ENCODE measurements around the gene CBR1.
"Not testable (repeated sequence)": the region's sequence is repeated elsewhere in the genome, so short reads cannot be mapped to it uniquely, and the experiment has no call there.

CBR1 gene

DNA sequence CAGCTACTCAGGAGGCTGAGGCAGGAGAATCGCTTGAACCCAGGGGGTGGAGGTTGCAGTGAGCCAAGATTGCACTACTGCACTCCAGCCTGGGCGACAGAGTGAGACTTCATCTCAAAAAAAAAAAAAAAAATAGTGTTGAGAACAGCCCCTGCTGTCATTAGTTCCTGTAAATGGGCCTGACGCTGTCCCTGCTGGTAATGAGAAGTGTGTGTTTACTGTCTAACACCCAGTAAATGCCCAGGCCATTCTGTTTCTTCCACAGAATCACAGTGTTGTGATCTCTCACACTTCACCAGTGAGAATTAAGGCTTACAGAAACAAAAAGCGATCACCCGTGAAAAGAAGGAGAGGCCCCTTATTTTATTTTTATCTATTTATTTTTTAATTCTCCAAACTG is 4.1 kb downstream of the CBR1 start:
- not testable (repeated sequence) for H3K4me3 ChIP-seq (ENCODE audit: low read length); H3K27me3 ChIP-seq (ENCODE audit: control insufficient read depth, insufficient read depth, low read length); H3K9me3 ChIP-seq (ENCODE audit: control insufficient read depth, low read length); H3K36me3 ChIP-seq (ENCODE audit: control insufficient read depth, insufficient read depth, low read length); H3K9ac ChIP-seq (ENCODE audit: low read length)
- peaks cover 48% of the 10 kb centered on the region for H3K4me1 ChIP-seq (ENCODE audit: control insufficient read depth, insufficient read depth, low read length)

DNA sequence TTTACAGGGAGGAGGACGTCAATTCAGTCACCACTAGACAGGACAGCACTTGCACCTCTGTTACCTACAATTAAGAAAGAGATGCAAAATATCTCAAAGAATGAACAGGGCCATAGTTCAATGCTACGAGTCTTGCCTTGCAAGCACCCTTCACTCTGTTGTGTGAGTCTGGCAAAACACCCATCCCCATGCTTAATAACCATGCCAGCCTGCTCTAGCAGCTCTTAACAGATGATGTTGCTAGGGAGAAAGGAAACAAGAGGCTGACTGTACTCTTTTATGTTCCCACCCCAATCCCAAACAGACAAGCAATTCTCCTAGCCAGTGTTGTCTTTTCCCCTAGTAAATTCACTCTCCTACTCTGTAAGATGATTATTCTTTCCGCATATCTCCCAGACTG is 5.3 kb downstream of the CBR1 start:
- no peaks in the 10 kb centered on the region for H3K9me3 ChIP-seq (ENCODE audit: control insufficient read depth, low read length)
- H3K27me3 ChIP-seq (ENCODE audit: control insufficient read depth, insufficient read depth, low read length): no peaks in the 10 kb centered on the region
- peaks cover 50% of the 10 kb centered on the region for H3K4me1 ChIP-seq (ENCODE audit: control insufficient read depth, insufficient read depth, low read length)
- H3K9ac ChIP-seq (ENCODE audit: low read length): no peak overlapping the region
- H3K36me3 ChIP-seq (ENCODE audit: control insufficient read depth, insufficient read depth, low read length): no peaks in the 10 kb centered on the region
- H3K4me3 ChIP-seq (ENCODE audit: low read length): no peak overlapping the region

DNA sequence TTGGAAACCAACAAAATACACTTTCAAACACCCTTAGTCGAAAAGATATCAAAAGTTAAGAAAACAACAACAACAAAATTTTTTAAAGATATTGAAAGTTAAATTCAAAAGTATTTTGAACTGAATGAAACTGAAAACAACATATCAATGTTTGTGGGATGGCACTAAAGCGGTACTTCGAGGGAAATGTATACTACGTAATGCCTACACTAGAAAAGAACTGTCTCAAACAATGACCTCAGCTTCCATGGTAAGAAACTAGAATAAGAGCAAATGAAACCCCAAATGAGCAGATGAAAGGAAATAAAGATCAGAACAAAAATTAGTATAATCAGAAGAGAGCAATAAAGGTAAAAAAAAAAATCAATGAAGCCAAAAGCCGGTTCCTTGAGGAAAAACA is 6.1 kb downstream of the CBR1 start:
- Histone ChIP-seq H3K4me3 (ENCODE audit: low read length) (no peak overlapping the region), H3K27me3 (ENCODE audit: control insufficient read depth, insufficient read depth, low read length) (no peaks in the 10 kb centered on the region), H3K9me3 (ENCODE audit: control insufficient read depth, low read length) (no peaks in the 10 kb centered on the region), H3K9ac (ENCODE audit: low read length) (no peak overlapping the region), H3K36me3 (ENCODE audit: control insufficient read depth, insufficient read depth, low read length) (no peaks in the 10 kb centered on the region), H3K4me1 (ENCODE audit: control insufficient read depth, insufficient read depth, low read length) (peaks cover 50% of the 10 kb centered on the region)

DNA sequence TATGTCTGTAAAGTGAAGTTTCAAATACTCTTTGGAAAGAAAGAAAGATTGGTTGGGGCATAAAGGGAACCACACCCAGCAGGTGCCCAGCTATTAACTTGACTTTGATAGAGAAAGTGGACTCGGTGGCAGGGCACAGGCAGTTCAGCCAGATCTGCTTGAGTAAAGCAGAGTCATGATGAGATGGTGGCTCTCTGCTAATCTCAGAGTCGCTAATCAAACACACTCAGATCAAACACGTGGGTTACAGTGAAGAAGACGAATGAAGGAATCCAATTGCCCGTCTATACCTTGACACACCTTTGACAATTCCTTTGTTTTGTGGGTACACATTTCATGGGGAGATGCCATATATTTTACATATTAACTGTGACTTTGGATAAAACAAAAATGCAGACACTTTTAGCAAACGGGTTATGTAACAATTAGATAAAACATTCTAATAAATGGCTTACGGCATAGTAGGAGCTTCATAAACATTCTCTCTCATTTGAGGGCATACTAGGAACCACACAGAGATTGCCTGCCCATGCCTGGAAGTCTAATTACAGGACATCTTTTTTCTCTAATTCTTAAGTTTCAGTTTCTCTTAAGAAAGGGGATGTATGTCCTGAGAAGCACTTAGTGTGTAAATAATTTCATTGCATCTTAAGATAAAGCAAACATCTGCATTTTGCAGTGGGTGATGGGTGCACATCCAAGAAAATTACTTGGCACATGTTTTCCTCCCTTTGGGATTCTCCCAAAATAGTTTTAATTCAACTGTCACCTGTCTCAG is 7.2 kb downstream of the CBR1 start:
- Histone ChIP-seq H3K9ac (ENCODE audit: low read length) (no peak overlapping the region), H3K36me3 (ENCODE audit: control insufficient read depth, insufficient read depth, low read length) (no peaks in the 10 kb centered on the region), H3K4me3 (ENCODE audit: low read length) (no peak overlapping the region), H3K27me3 (ENCODE audit: control insufficient read depth, insufficient read depth, low read length) (no peaks in the 10 kb centered on the region), H3K4me1 (ENCODE audit: control insufficient read depth, insufficient read depth, low read length) (peaks cover 46% of the 10 kb centered on the region), H3K9me3 (ENCODE audit: control insufficient read depth, low read length) (no peaks in the 10 kb centered on the region)

DNA sequence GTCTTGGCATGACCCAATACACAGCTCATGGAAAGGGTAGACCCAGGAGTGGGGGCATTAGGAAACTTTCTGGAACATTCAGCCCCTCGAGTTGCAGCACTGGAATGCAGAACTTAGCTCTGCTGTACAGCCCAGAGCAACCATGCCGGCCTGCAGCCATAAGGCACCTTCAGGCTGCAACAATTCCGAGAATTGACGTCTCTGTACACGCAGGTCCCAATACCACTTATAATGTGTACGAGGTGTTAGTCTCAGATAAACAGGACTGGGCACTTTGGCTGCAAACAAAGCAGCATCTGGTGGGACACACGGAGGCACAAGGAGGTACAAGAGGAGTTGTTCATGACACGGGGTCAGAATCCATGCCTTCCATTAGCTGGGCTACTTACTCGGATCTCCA is 7.9 kb downstream of the CBR1 start:
- no peaks in the 10 kb centered on the region for H3K27me3 ChIP-seq (ENCODE audit: control insufficient read depth, insufficient read depth, low read length)
- no peak overlapping the region for H3K9ac ChIP-seq (ENCODE audit: low read length)
- peaks cover 40% of the 10 kb centered on the region for H3K4me1 ChIP-seq (ENCODE audit: control insufficient read depth, insufficient read depth, low read length)
- H3K4me3 ChIP-seq (ENCODE audit: low read length): no peak overlapping the region
- H3K36me3 ChIP-seq (ENCODE audit: control insufficient read depth, insufficient read depth, low read length): no peaks in the 10 kb centered on the region
- no peaks in the 10 kb centered on the region for H3K9me3 ChIP-seq (ENCODE audit: control insufficient read depth, low read length)

DNA sequence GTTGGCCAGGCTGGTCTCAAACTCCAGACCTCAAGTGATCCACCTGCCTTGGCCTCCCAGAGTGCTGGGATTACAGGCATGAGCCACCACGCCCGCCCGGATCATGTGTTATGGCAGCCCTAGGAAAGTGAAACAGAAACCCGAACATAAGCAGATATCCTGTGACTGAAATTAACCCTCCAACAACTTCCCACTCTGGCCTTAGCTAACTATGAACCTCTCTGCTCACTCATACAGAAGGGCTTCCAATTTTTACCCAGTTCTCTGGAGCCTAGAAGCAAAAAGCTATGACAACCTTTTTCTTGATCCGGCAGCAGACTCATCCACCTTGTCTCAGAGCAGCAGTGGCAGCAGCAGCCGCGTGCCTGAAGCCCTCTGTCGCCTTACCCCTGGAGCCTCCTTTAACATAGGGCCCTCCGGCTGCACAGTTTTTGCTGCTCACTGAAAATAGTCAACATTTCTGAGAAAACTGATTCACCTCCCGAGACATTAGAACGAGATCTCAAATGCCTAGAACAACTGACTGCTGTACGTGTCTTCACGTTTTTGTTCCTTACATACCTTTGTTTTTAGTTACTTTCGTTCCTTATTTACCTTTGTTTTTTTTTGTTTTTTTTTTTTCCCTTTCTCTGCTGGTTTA is 9.3 kb downstream of the CBR1 start:
- H3K9me3 ChIP-seq (ENCODE audit: control insufficient read depth, low read length): no peaks in the 10 kb centered on the region
- peak overlapping the region; percentile 31 for H3K9ac ChIP-seq (ENCODE audit: low read length)
- H3K4me1 ChIP-seq (ENCODE audit: control insufficient read depth, insufficient read depth, low read length): peaks cover 31% of the 10 kb centered on the region
- no peaks in the 10 kb centered on the region for H3K27me3 ChIP-seq (ENCODE audit: control insufficient read depth, insufficient read depth, low read length)
- H3K4me3 ChIP-seq (ENCODE audit: low read length): no peak overlapping the region
- no peaks in the 10 kb centered on the region for H3K36me3 ChIP-seq (ENCODE audit: control insufficient read depth, insufficient read depth, low read length)

DNA sequence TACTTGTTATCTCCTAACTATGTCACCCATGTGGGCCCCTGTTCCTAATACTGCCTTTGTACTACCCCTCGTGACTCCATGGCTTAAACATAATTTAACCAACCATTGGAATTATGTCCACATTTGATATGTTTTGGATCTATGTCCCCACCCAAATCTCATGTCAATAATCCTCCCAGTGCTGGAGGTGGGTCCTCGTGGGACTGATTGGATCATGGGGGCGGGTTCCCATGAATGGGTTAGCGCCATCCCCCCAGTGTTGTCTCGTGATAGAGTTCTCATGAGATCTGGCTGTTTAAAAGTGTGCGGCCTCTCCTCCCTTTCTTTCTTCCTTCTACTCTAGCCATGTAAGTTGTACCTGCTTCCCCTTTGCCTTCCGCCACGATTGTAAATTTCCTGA is 9.8 kb downstream of the CBR1 start:
- Histone ChIP-seq H3K4me3 (ENCODE audit: low read length) (no peak overlapping the region), H3K27me3 (ENCODE audit: control insufficient read depth, insufficient read depth, low read length) (no peaks in the 10 kb centered on the region), H3K9ac (ENCODE audit: low read length) (no peak overlapping the region), H3K4me1 (ENCODE audit: control insufficient read depth, insufficient read depth, low read length) (peaks cover 31% of the 10 kb centered on the region), H3K36me3 (ENCODE audit: control insufficient read depth, insufficient read depth, low read length) (no peaks in the 10 kb centered on the region), H3K9me3 (ENCODE audit: control insufficient read depth, low read length) (no peaks in the 10 kb centered on the region)

DNA sequence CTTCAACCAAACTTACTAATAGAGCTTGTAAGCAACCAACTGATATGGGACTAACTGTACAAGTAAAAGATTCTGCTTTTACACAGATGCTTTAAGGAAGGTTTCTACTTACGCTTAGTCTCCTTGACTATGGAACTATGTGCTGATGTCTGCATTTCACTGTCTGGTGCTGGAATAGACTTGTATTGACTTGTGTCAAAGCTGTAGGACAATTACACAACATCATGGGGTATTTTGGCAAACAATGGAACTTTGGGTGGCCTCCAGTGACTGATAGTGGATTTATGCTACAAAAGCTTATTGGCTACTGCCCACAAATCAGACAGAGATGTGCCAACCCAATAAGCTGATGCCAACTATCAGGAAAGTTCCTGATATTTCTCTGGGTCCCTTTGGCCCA is 10.6 kb downstream of the CBR1 start:
- no peaks in the 10 kb centered on the region for H3K36me3 ChIP-seq (ENCODE audit: control insufficient read depth, insufficient read depth, low read length)
- no peaks in the 10 kb centered on the region for H3K9me3 ChIP-seq (ENCODE audit: control insufficient read depth, low read length)
- peaks cover 31% of the 10 kb centered on the region for H3K4me1 ChIP-seq (ENCODE audit: control insufficient read depth, insufficient read depth, low read length)
- H3K27me3 ChIP-seq (ENCODE audit: control insufficient read depth, insufficient read depth, low read length): no peaks in the 10 kb centered on the region
- H3K9ac ChIP-seq (ENCODE audit: low read length): no peak overlapping the region
- H3K4me3 ChIP-seq (ENCODE audit: low read length): no peak overlapping the region

DNA sequence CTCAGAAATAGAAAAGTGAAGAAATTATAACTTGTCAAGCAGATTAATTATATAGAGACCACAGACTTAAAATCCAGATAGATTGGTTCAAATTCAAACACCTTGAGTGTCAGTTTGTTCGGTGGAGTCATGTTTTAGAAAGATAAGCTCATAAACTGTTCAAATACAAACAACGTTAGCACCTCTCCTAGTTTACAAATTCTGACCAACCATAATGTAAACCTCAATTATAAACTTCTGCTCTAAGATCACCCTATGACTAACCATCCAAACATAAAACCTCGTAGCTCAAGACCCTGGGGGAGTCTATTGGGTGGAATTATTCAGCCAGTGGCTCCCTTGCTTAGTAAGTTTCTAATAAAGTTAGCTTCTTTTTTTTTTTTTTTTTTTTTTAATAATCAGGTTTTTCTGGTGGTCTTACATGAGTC is 12.4 kb downstream of the CBR1 start:
- Histone ChIP-seq H3K36me3 (ENCODE audit: control insufficient read depth, insufficient read depth, low read length) (no peaks in the 10 kb centered on the region), H3K4me3 (ENCODE audit: low read length) (no peak overlapping the region), H3K27me3 (ENCODE audit: control insufficient read depth, insufficient read depth, low read length) (no peaks in the 10 kb centered on the region), H3K9me3 (ENCODE audit: control insufficient read depth, low read length) (no peaks in the 10 kb centered on the region), H3K4me1 (ENCODE audit: control insufficient read depth, insufficient read depth, low read length) (peaks cover 21% of the 10 kb centered on the region), H3K9ac (ENCODE audit: low read length) (no peak overlapping the region)

DNA sequence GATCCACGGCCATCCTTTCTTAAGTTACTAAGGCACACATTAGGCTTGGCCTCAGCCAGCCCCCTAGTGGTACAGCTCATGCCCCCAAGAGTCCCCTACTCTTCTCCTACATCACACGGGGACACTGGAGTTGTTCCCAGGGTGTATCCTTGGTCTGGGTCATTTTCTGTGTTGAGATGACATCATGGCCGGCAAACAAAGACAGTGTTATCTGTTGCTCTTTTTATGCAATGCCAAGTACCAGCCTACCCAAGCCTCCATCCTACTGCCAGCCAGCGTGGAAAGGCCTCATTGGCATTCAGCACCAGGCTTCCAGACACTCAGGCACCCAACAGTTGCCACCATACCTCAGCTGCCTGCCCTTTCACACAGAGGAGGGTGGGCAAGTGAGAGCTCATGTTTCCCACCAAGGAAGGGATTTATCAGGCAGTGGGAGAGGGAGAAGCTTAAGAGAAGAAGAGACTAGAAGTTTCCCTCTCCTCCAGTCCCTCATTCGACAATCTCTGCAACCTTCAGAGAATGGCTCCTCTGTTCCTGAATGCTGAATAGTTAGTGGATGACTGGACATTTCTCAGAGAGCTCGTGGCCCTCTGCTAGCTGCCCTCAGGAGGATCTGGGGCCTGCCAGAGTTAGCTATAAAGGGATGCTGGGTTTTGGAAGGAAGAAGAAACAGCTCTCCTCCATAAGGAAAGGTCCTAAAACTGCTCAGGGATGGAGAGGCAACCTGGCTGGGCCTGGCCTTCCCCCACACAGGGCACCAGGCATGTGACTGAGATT is 17.7 kb downstream of the CBR1 start:
- Histone ChIP-seq H3K36me3 (ENCODE audit: control insufficient read depth, insufficient read depth, low read length) (no peaks in the 10 kb centered on the region), H3K9ac (ENCODE audit: low read length) (no peak overlapping the region), H3K27me3 (ENCODE audit: control insufficient read depth, insufficient read depth, low read length) (no peaks in the 10 kb centered on the region), H3K9me3 (ENCODE audit: control insufficient read depth, low read length) (no peaks in the 10 kb centered on the region), H3K4me1 (ENCODE audit: control insufficient read depth, insufficient read depth, low read length) (no peaks in the 10 kb centered on the region), H3K4me3 (ENCODE audit: low read length) (no peak overlapping the region)

DNA sequence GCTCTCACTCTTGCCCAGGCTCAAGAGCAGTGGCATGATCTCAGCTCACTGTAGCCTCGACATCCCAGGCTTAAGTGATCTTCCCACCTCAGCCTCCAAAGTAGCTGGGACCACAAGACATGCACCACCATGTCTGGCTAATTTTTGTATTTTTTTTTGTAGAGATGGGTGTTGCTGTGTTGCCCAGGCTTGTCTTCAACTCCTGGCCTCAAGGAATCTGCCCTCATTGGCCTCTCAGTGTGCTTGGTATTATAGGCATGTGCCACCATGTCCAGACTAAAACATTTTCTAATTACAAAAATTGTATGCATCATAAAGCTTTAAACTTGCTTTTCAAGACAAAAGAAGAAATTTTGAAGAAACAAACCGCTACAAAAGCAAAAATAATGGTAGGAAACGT is 20.1 kb downstream of the CBR1 start:
- H3K27me3 ChIP-seq (ENCODE audit: control insufficient read depth, insufficient read depth, low read length): no peaks in the 10 kb centered on the region

DNA sequence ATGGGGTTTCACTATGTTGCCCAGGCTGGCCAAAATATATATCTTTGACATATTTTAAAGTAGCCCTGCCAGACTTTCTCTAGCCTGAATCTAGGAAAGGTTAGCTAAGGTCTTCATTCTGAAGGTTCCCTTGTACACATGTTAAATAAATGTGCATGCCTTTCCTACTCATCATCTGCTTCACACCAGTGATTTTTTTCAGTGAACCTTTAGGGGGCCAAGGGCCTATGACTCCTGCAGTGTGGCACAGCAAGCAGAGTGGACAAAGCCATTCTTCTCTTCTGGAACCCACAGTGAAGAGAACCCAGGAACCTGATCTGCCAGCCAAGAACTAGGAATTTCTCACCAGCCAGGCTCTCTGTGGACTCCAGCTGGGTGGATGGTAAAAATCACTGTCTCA is 22.9 kb downstream of the CBR1 start:
- Histone ChIP-seq H3K36me3 (ENCODE audit: control insufficient read depth, insufficient read depth, low read length) (no peaks in the 10 kb centered on the region), H3K4me3 (ENCODE audit: low read length) (no peak overlapping the region), H3K9me3 (ENCODE audit: control insufficient read depth, low read length) (no peaks in the 10 kb centered on the region), H3K27me3 (ENCODE audit: control insufficient read depth, insufficient read depth, low read length) (no peaks in the 10 kb centered on the region), H3K9ac (ENCODE audit: low read length) (no peak overlapping the region), H3K4me1 (ENCODE audit: control insufficient read depth, insufficient read depth, low read length) (no peaks in the 10 kb centered on the region)

More for the DNA sequence above, 20.1 kb downstream of the CBR1 start:
- no peak overlapping the region for H3K4me3 ChIP-seq (ENCODE audit: low read length)
- H3K9ac ChIP-seq (ENCODE audit: low read length): no peak overlapping the region
- H3K36me3 ChIP-seq (ENCODE audit: control insufficient read depth, insufficient read depth, low read length): no peaks in the 10 kb centered on the region
- no peaks in the 10 kb centered on the region for H3K4me1 ChIP-seq (ENCODE audit: control insufficient read depth, insufficient read depth, low read length)
- no peaks in the 10 kb centered on the region for H3K9me3 ChIP-seq (ENCODE audit: control insufficient read depth, low read length)

Measured in mucosa of stomach (tissue), 1 donor.